Omental fat pad (tissue), 4 donors: ENCODE results near the gene IER2. TPM values are rescaled to one million over a fixed set of nuclear protein-coding genes. Genes with fewer than 3 reads are reported as not detected.

Source experiments
- ATAC-seq: fragments of 150-250 bp; one replicate; pipeline ENCODE4 v1.9.1; 2016; ENCODE audit warnings: mild to moderate bottlenecking, moderate library complexity; ENCODE audit not compliant: low FRiP score
- DNase-seq: peaks from one replicate; pipeline ENCODE4 v3.0.0-alpha.2; 2019; ENCODE audit warnings: low spot score
- total RNA-seq, 4 donors: library from RNA; depleted of rRNA; stranded (reverse); fragments of >200 nt; gene quantifications; one replicate each; pipeline ENCODE4 v1.1.0, GENCODE V29; 2016
- TF ChIP-seq, protein P1 (sequence below), 3 donors: fragments of 450-650 bp; IDR thresholded peaks; one replicate each; pipeline ENCODE4 v1.5.1; 2016 to 2017; ENCODE audit warnings: antibody characterized with exemption in 3 of 3, mild to moderate bottlenecking in 3 of 3, moderate library complexity in 2 of 3

IER2 gene
- total RNA-seq, 4 donors from 2014 or later: 110 to 253 (median 210) TPM

DNA sequence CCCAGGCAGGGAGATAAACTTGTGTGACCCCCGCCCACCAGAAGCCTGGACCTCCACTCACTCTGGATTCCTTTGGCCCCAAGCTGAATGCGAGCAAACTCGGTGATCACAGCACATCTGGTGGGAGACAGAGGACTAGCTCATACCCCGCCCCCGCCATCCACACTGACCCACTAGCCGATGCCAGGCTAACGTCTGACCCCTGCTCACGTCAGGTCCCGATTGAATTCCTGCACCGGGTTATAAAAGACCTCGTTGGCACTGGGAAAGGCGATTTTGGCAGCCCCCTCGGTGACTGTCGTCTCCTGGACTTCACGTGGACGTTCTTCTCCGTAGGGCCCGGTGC, 34.3 kb upstream of the IER2 start:
- TF ChIP-seq, protein P1, sequence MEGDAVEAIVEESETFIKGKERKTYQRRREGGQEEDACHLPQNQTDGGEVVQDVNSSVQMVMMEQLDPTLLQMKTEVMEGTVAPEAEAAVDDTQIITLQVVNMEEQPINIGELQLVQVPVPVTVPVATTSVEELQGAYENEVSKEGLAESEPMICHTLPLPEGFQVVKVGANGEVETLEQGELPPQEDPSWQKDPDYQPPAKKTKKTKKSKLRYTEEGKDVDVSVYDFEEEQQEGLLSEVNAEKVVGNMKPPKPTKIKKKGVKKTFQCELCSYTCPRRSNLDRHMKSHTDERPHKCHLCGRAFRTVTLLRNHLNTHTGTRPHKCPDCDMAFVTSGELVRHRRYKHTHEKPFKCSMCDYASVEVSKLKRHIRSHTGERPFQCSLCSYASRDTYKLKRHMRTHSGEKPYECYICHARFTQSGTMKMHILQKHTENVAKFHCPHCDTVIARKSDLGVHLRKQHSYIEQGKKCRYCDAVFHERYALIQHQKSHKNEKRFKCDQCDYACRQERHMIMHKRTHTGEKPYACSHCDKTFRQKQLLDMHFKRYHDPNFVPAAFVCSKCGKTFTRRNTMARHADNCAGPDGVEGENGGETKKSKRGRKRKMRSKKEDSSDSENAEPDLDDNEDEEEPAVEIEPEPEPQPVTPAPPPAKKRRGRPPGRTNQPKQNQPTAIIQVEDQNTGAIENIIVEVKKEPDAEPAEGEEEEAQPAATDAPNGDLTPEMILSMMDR (IDR thresholded peaks at IDR 0.05): no peak
- no peak for ATAC-seq
- no peak for DNase-seq

DNA sequence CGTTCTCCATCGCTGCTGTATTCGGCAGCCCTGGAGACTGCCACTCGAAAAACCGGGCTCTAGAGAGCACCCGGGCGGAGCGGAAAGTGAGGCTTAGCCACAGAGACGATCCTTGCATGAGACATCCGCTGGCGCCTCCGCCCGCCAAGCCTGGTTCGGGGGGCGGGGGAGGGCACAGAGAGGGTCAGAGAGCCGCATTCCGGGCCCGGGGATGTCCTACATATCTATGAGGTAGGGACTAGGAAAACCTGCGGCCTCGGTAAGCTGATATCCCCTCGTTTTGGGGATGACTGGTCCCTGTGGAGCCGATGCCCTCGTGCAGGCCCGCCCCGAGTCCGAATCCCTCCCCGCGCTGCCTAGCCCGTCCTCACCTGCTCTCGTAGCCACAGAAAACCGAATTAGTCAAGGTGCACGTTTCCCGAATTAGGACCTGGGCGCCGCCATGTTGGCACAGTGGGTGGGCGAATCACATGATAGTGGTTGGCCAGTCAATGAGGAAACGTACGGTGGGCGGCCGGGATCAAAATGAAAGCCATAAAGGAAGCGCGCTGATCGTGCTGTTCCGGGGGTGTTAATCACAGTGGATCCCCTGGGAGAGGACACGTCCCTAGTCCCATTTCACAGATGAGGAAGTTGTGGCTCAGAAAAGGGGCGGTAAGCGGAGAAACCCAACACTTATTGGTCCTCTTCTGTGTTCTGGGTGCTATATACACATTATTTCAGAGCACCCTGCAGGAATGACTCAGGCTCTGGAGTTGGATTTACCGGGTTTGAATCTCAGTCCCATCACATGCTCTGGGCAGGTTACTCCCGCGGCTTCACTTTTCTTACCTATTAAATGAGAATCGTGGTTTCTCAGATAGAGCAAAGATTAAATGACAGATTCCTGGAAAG, 33.7 kb upstream of the IER2 start, which contains the start of gene TRMT1:
TSS of gene TRMT1 (minus strand) at position 459 of the 894 bp plus-strand sequence. CDS start at position 118, 341 bp downstream.
- peak; percentile 93 for DNase-seq
- TF ChIP-seq, protein P1 (IDR thresholded peaks at IDR 0.05): no peak
- ATAC-seq: peak; percentile 49

DNA sequence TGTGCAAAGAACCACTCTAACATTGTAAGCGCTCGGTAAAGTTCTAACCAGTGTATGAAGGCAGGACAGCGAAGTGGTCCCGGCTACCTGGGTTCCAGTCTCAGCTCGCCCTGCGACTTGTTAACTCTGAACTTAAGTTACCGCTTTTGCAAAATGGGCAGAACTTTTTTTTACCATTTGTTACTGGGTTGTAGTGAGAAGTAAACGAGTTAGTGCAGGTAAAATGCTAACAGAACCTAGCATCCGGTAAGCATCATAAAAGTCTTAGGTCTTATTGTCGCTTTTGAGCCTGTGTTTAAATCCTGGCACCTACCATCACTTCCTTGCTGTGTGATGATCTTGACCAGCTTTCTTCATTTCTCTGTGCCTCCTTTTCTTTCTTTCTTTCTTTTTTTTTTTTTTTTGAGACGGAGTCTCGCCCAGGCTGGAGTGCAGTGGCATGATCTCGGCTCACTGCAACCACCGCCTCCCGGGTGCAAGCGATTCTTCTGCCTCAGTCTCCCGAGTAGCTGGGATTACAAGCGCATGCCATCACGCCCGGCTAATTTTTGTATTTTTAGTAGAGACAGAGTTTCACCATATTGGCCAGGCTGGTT, 32.9 kb upstream of the IER2 start:
- DNase-seq (no peak), ATAC-seq (no peak)
- TF ChIP-seq, protein P1 (IDR thresholded peaks at IDR 0.05): no peak

DNA sequence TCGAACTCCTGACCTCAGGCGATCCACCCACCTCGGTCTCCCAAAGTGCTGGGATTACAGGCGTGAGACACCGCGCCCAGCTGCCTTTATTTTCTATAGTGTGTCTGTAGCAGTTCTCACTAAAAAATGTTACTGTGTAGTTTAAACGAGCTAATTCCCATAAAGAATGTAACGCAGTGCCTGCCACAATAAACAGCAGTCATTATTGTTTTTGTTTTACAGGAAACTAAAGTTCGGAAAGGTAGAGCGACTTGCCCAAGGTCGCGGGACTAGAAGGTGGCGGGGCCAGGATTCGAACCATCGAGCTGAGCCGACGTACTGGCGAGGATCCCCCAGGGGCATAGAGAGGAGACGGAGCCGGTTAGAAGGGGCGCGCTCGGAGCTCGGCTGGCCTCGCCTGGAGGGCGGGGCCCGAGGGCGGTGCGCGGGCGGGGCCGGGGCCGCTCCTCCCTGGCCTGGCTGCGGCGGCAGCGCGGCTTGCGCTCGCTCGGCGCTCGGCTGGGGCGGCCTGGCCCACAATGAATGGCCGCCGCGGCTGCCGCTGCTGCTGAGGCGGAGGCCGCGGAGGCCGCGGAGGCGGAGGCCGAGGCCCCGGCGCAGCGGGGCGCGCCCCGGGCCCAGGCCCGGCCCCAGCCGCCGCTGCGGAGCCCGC, 32.3 kb upstream of the IER2 start, which contains the start of gene NACC1:
TSS of gene NACC1 (plus strand) at position 493 of the 652 bp plus-strand sequence. CDS start 16,944 bp downstream, outside the sequence.
- no peak for DNase-seq

DNA sequence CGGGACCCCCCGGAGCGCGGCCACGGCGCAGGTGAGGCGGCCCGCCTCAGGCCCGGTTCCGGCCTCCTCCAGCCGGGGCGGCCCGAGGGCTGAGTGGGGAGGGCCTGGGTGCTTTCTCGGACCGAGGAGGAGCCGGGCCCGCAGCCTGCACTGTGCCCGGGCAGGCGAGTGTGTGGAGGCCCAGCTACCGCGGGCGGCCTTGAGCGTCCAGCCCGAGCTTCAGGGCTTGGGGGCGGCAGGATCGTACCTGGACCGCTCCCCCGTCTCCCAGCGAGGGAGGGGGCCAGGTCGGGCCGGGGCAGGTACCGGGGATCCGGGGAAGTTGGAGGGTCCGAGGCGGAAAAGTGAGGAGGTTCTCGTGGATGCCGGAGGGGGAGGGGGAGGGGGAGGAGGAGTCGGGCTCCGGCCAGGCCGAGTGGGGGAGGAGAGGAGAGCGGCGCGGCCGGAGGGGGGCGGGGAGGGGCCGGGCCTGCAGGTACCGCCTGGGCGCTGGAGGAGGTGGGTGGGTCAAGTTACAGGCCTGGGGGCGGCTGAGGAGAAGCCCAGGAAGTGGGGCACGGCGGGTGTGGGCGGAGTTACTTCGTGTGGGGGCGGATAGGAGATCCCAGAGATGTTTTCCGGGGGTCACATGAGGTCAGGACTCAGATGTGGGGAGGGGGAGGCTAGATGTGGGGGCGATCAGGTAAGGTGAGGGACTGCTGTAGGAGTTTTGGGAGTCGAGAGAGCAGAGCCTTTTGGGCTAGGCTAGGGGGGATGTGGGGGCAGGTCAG, 31.6 kb upstream of the IER2 start:
- TF ChIP-seq, protein P1 (IDR thresholded peaks at IDR 0.05): no peak
- DNase-seq (no peak), ATAC-seq (peak; percentile 41)

More for the DNA sequence above, 32.3 kb upstream of the IER2 start, which contains the start of gene NACC1:
- TF ChIP-seq, protein P1 (IDR thresholded peaks at IDR 0.05): no peak
- ATAC-seq: peak; percentile 86

DNA sequence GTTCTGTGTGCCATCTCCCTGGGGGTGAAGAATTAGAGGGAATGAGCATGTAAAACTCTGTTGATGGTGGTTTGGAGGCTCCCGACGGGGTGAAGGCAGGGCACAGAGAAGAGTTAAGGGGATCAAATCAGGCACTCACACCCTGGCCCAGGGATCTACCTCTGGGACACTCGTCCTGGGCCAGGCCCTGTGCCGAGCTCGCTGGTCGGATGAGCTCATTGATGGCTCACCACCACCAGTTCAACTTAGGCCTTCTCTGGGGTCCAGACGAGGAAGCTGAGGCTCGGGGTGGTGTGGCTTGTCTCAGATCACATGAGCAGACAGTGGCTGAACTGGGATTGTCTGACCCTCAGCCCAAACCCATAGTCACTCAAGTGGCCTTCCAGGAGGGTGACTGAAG, 30.6 kb upstream of the IER2 start:
- TF ChIP-seq, protein P1 (IDR thresholded peaks at IDR 0.05): no peak
- ATAC-seq (no peak), DNase-seq (no peak)
